CD14-positive monocyte (primary cell): ENCODE data around the gene PLCB1. TPM values are rescaled to one million over a fixed set of nuclear protein-coding genes. Genes with fewer than 3 reads are reported as not detected.
A peak's percentile ranks its signal among the peaks of the same experiment; 100 is the strongest.

Experiments used
- DNase-seq, 3 donors: peaks; one replicate each; pipeline ENCODE4 v3.0.0-alpha.2; 2011 to 2022
- H2AFZ ChIP-seq: 2 replicates; pipeline ENCODE4 v1.6.0; 2012; ENCODE audit warnings: mild to moderate bottlenecking, low read depth, low read length, inconsistent platforms; ENCODE audit not compliant: insufficient read depth, poor library complexity, severe bottlenecking
- H3K27ac ChIP-seq, 2 donors: 1 replicate in 1 of 2; 2 replicates in 1 of 2; pipeline ENCODE4 v1.5.1; 2012 to 2013; ENCODE audit warnings: low read length in 2 of 2, control low read depth in 1 of 2, inconsistent platforms in 1 of 2, low read depth in 1 of 2, mild to moderate bottlenecking in 1 of 2
- H3K27me3 ChIP-seq, 2 donors: one replicate each; pipeline versions ENCODE4 v1.6.0 to v1.6.1; 2011 to 2013; ENCODE audit warnings: low read length in 2 of 2; ENCODE audit not compliant: control insufficient read depth in 2 of 2, insufficient read depth in 2 of 2
- H3K36me3 ChIP-seq, 2 donors: replicated peaks in 1 of 2; 1 replicate in 1 of 2; 2 replicates in 1 of 2; pipeline versions ENCODE4 v1.5.1 to v1.6.1; 2012 to 2013; ENCODE audit warnings: low read length in 2 of 2, control low read depth in 1 of 2, inconsistent platforms in 1 of 2, mild to moderate bottlenecking in 1 of 2; ENCODE audit not compliant: insufficient read depth in 2 of 2, control insufficient read depth in 1 of 2
- H3K4me1 ChIP-seq, 2 donors: 1 replicate in 1 of 2; 2 replicates in 1 of 2; pipeline versions ENCODE4 v1.5.1 to v1.6.1; 2012 to 2013; ENCODE audit warnings: low read length in 2 of 2, control low read depth in 1 of 2, inconsistent platforms in 1 of 2, mild to moderate bottlenecking in 1 of 2, moderate library complexity in 1 of 2; ENCODE audit not compliant: insufficient read depth in 2 of 2, control insufficient read depth in 1 of 2
- H3K4me2 ChIP-seq: replicated peaks from 2 replicates; pipeline ENCODE3; 2012; ENCODE audit warnings: low read length, moderate library complexity, mild to moderate bottlenecking; ENCODE audit not compliant: poor library complexity, severe bottlenecking; ENCODE audit errors: extremely low read depth
- H3K4me3 ChIP-seq, 3 experiments: fragments of 200-600 bp in 1 of 3; sonication (generic) in 1 of 3; replicated peaks in 1 of 3; 1 replicate in 2 of 3; 2 replicates in 1 of 3; pipeline ENCODE4 v1.5.1; 2011 to 2013; ENCODE audit warnings: low read length in 3 of 3, mild to moderate bottlenecking in 3 of 3, control low read depth in 2 of 3, low read depth in 2 of 3, inconsistent platforms in 1 of 3, moderate library complexity in 1 of 3
- H3K79me2 ChIP-seq: 2 replicates; pipeline ENCODE4 v1.6.0; 2012; ENCODE audit warnings: mild to moderate bottlenecking, control low read depth, inconsistent platforms, low read length, moderate library complexity; ENCODE audit not compliant: insufficient read depth
- H3K9ac ChIP-seq: 2 replicates; pipeline ENCODE4 v1.6.0; 2017; ENCODE audit warnings: low read length, mild to moderate bottlenecking; ENCODE audit not compliant: insufficient read depth, poor library complexity, severe bottlenecking
- H3K9me3 ChIP-seq, 2 donors: replicated peaks in 1 of 2; 1 replicate in 1 of 2; 2 replicates in 1 of 2; pipeline versions ENCODE4 v1.5.1 to v1.6.1; 2012 to 2013; ENCODE audit warnings: low read length in 2 of 2, control low read depth in 1 of 2; ENCODE audit not compliant: control insufficient read depth in 1 of 2, insufficient read depth in 1 of 2
- H4K20me1 ChIP-seq: 2 replicates; pipeline ENCODE4 v1.6.0; 2012; ENCODE audit warnings: mild to moderate bottlenecking, low read length, control low read depth, moderate library complexity; ENCODE audit not compliant: insufficient read depth
- H3K27ac Mint-ChIP-seq, 7 donors: one replicate each; pipeline ENCODE4 v1.8.0; 2020; ENCODE audit warnings: mild to moderate bottlenecking in 7 of 7, mixed read lengths in 7 of 7, moderate library complexity in 6 of 7, inconsistent platforms in 2 of 7
- H3K27me3 Mint-ChIP-seq, 3 donors: one replicate each; pipeline ENCODE4 v1.8.0; 2021 to 2022; ENCODE audit warnings: low read depth in 3 of 3, mild to moderate bottlenecking in 3 of 3, mixed read lengths in 3 of 3, moderate library complexity in 3 of 3, inconsistent platforms in 1 of 3
- H3K36me3 Mint-ChIP-seq, 2 donors: one replicate each; pipeline ENCODE4 v1.8.0; 2020; ENCODE audit warnings: mixed read lengths in 2 of 2, inconsistent platforms in 1 of 2, mild to moderate bottlenecking in 1 of 2
- H3K4me1 Mint-ChIP-seq: one replicate; pipeline ENCODE4 v1.8.0; 2020; ENCODE audit warnings: mild to moderate bottlenecking, mixed read lengths
- H3K4me3 Mint-ChIP-seq, 2 donors: one replicate each; pipeline ENCODE4 v1.8.0; 2020; ENCODE audit warnings: mild to moderate bottlenecking in 2 of 2, mixed read lengths in 2 of 2, moderate library complexity in 1 of 2
- H3K9me3 Mint-ChIP-seq, 7 donors: one replicate each; pipeline ENCODE4 v1.8.0; 2020 to 2022; ENCODE audit warnings: mixed read lengths in 7 of 7, mild to moderate bottlenecking in 6 of 7, moderate library complexity in 6 of 7, inconsistent platforms in 2 of 7
- WGBS: methylation state at CpG from one replicate; pipeline ENCODE4 v1.1.5; 2013; ENCODE audit warnings: missing lambda C conversion rate; ENCODE audit not compliant: insufficient coverage; 5-methylcytosine and 5-hydroxymethylcytosine counted together
- intact Hi-C, 2 donors: fragments of 100-400 bp; cut with micrococcal nuclease; formaldehyde crosslinking; loops; one replicate each; pipeline versions ENCODE4 v1.15.0 to v1.15.1; 2023
- polyA plus RNA-seq, 3 donors: library from polyadenylated mRNA; depleted of rRNA in 1 of 3; unstranded in 2 of 3; stranded (reverse) in 1 of 3; fragments of 300-500 nt in 2 of 3; fragments of >200 nt in 1 of 3; fragmentation: Illumina TruSeq in 2 of 3; gene quantifications; 1 replicate in 2 of 3; 2 replicates in 1 of 3; pipeline ENCODE4 v1.2.3, GENCODE V29; 2012 to 2021
- TF ChIP-seq, protein P1 (sequence below): fragments of 200-600 bp; IDR thresholded peaks from one replicate; pipeline ENCODE4 v1.8.0; 2022; ENCODE audit warnings: antibody characterized with exemption, mild to moderate bottlenecking

Gene PLCB1
- polyA plus RNA-seq, 3 donors, result 8.6 to 16.4 (median 13.2) TPM

DNA sequence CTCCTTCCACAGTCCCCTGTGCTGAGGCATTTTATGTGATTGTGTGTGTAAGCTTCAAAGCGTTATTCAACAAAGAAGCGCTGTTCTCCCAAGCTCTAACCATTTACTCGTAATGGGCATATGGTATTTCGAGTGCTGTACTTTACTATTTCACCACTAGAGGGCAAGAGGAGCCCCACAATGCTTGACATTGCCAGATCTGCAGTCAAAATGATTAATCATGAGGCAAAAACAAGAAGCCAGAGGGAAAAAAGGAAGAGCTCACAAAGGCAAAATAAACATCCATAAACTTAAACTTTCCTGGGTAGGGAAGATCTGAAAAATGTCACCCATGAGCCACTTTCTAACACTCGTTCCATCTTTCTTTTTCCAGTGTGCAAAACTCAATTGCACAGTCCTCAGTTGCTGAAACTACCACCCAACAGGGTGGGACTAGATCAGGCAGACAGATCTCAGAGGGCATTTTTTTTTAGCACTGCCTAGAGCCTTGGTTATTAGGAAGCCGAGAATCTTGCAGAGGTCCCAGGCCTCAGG lies 721.8 kb downstream of the PLCB1 start:
- no peaks in the 10 kb centered on the region for H3K79me2 ChIP-seq
- H3K9me3 ChIP-seq, result no peaks in the 10 kb centered on the region
- no peak overlapping the region for H3K9ac ChIP-seq
- H3K36me3 Mint-ChIP-seq, result peaks cover 0 to 2% of the 10 kb centered on the region in 2 donors
- H3K4me1 ChIP-seq, result no peaks in the 10 kb centered on the region
- intact Hi-C loops, result no loop called here
- no peaks in the 10 kb centered on the region for H4K20me1 ChIP-seq
- no peak overlapping the region for H2AFZ ChIP-seq
- no peak overlapping the region for H3K4me3 ChIP-seq
- no peaks in the 10 kb centered on the region for H3K27me3 ChIP-seq
- no peaks in the 10 kb centered on the region for H3K36me3 ChIP-seq
- H3K4me1 Mint-ChIP-seq, result no peaks in the 10 kb centered on the region
- peak; percentile 20 to 48 (median 44) for DNase-seq
- TF ChIP-seq, protein P1, sequence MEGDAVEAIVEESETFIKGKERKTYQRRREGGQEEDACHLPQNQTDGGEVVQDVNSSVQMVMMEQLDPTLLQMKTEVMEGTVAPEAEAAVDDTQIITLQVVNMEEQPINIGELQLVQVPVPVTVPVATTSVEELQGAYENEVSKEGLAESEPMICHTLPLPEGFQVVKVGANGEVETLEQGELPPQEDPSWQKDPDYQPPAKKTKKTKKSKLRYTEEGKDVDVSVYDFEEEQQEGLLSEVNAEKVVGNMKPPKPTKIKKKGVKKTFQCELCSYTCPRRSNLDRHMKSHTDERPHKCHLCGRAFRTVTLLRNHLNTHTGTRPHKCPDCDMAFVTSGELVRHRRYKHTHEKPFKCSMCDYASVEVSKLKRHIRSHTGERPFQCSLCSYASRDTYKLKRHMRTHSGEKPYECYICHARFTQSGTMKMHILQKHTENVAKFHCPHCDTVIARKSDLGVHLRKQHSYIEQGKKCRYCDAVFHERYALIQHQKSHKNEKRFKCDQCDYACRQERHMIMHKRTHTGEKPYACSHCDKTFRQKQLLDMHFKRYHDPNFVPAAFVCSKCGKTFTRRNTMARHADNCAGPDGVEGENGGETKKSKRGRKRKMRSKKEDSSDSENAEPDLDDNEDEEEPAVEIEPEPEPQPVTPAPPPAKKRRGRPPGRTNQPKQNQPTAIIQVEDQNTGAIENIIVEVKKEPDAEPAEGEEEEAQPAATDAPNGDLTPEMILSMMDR, result peak; percentile 86
- no peak overlapping the region for H3K4me2 ChIP-seq
- H3K9me3 Mint-ChIP-seq, result no peaks in the 10 kb centered on the region
- H3K27ac Mint-ChIP-seq, result no peak overlapping the region
- WGBS, result 80% methylated on average over 1 of the region's 6 CpGs
- no peaks in the 10 kb centered on the region for H3K27me3 Mint-ChIP-seq
- H3K4me3 Mint-ChIP-seq, result no peak overlapping the region
- no peak overlapping the region for H3K27ac ChIP-seq

DNA sequence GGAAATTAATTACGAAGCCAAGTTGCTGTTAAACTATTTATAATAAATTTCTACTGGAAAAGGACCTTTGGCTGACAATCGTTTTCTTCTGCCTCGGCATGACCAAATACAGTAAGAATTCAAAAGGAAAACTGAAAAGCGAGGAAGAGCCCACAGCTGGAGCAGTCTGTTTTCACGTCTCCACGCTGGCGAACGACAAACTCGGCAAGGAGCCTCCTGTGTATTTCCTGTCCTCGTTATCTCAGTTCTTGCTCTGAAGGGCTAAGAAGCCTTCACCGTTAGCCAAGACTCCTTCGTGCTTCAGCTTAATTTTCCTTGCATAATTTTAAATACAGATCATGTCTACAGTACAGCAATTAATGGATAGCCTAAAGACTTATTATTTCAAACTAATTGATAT lies 722.5 kb downstream of the PLCB1 start:
- intact Hi-C loops, result no loop called here
- 93% methylated on average over 7 of the region's 12 CpGs for whole genome bisulfite sequencing

More for the DNA sequence above, 722.5 kb downstream of the PLCB1 start:
- H3K36me3 Mint-ChIP-seq, result peaks cover 0 to 2% of the 10 kb centered on the region in 2 donors
- Histone ChIP-seq H2AFZ (no peak overlapping the region), H3K4me3 (no peak overlapping the region), H3K79me2 (no peaks in the 10 kb centered on the region), H3K27ac (no peak overlapping the region), H3K4me1 (no peaks in the 10 kb centered on the region), H4K20me1 (no peaks in the 10 kb centered on the region), H3K27me3 (no peaks in the 10 kb centered on the region), H3K9me3 (no peaks in the 10 kb centered on the region), H3K9ac (no peak overlapping the region), H3K4me2 (no peak overlapping the region), H3K36me3 (no peaks in the 10 kb centered on the region)
- TF ChIP-seq, protein P1, result no peak
- DNase-seq, result no peak
- H3K27ac Mint-ChIP-seq, result no peak overlapping the region
- no peaks in the 10 kb centered on the region for H3K27me3 Mint-ChIP-seq
- H3K4me3 Mint-ChIP-seq, result no peak overlapping the region
- no peaks in the 10 kb centered on the region for H3K4me1 Mint-ChIP-seq
- H3K9me3 Mint-ChIP-seq, result no peaks in the 10 kb centered on the region
